ENCODE data around the gene MYLK.

The MYLK gene

DNA sequence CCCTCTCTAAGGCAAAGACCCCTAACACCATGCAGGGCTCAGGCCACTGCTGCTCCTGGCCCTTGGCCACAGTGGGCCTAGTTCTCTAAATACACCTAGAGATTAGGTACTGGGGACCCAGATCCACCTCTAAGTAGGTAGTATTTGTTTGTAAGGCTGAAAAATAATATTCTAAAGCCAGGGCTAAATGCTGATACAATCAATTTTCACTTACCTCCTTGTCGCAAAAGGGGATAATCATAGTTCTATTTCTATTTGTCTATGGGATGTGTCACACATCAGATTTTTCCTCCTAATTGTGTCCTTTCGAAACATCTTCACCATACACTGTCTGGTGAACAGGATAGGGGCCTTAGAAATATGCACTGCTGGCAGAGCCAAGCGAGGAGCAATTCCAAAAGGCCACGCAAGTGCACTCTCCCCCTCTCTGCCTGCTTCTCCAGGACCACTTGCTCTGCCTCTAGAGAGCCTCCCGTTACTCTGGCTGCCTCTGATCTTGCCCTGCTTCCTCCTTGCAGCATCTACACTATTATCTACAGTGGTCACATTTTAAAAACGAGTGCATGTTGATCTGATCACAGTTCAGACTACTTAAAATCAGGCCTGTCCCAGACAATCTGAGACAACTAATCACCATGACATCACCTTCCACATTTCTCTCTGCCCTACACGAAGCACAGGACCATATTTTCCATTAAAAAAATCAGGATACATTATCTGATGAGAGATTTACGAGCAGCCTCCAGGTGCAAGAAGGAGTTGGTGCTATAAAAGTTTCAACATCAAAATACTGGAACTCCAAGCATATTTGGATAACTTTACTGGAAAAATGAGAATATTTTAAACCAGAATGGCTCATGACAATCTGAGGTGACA is 115.4 kb downstream of the MYLK start:
- DNase-seq, result no peak

DNA sequence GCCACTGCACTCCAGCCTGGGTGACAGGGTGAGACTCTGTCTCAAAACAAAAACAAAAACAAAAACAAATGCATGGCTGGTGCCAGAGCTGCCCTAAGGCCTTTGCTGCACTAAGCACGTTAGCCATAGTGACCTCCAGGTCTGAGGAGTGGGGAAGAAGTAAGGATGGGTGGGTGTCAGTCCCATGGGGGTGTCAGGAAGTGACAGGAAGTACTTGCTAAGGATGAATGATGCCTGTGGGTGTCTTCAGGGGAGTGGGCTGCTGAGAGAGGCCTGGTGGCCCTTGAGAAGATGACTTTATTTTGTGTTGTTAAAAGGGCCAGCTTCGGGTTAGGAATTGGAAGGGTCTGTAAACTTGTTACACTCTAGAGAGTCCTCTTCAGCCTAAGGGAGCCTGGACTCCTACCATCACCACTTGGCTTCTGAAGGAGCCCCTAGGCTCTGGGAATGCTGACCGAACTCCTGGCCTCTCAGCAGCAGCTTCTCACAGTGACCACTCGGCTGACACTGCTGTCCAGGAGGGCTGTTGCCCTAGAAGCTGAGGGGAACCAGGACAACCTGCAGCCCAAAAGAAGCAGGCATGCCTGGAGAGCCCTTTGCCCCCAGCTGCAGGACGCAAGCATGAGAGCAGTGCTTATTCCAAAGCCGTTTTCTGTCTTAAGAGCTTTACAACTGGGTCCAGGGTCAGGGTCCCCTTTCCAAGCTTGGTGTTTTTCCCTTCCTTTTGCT is 116.4 kb downstream of the MYLK start:
- DNase-seq, result no peak

DNA sequence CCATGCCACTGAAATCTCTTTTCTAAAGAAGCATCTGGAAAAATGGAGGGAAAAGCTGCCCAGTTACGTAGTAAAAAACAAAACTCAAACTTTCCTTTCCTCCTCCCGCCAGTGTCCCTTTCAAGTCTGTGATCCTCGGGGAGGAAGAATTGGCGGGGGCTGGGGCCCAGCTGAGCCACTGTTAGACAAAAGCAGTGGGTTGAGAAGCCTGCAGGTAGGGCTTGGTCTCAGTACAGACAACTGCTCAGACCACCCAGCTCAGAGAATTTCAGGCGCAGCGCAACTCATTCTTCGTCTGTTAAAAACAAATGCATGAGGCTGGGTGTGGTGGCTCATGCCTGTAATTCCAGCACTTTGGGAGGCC is 117.1 kb downstream of the MYLK start:
- no peak for DNase-seq

DNA sequence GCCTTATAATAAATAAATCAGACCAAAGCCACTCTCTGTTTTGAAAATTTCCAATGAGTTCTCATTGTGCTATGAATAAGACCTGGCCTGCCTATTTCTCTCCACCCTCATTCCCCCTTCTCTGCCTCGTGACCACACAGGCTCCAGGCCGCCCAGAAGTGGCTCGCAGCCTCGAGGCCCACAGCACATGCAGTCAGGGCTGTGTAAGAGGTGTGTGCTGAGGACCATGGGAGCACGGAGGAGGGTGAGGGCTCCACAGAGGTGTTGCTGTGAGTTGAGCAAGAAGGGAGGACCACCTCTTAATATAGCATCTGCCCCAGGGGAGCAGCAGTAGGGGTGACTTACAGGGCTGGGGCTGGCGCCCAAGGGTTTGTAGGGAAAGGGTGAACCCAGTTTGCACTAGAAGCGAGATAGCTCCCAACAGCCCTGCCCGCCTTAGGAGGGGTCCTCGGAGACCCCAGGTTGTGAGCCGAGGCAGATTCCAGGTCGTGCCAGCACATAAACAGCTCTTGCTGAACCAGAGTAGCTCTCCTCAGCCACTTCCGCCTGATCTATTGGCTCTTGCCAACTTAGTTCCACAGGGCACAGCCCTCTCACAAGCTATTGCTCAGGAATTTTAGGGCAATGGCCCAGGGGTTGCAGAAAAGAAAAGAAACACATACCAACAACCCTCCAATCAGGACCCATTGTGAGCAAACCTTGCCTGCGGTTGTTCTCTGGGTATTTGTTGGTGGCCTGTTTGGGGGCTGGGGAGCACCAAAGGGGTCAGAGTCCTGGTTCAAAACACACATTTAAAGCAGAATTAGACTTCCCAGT is 117.7 kb downstream of the MYLK start:
- no peak for DNase-seq

DNA sequence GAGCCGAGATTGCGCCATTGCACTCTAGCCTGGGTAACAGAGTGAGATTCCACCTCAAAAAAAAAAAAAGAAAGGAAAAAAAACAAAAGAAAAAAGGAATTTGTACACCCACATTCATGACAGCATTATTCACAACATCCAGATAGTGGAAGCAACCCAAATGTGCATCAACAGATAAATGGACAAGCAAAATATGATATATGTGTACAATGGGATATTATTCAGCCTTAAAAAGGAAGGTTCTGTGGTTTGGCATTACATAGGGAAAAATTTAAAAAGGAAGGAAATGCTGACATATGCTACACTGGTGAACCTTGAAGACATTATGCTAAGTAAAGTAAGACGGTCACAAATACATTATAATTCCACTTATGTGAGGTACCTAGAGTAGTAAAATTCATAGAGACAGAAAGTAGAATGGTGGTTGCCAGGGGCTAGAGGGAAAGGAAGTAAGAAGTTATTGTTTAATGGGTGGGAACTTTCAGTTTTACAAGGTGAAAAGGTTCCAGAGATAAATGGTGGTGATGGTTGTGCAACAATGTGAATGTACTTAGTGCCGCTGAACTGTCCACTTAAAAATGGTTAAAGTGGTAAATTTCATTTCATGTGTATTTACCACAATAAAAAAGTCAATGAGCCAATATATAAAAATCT is 118.5 kb downstream of the MYLK start:
- no peak for DNase-seq

DNA sequence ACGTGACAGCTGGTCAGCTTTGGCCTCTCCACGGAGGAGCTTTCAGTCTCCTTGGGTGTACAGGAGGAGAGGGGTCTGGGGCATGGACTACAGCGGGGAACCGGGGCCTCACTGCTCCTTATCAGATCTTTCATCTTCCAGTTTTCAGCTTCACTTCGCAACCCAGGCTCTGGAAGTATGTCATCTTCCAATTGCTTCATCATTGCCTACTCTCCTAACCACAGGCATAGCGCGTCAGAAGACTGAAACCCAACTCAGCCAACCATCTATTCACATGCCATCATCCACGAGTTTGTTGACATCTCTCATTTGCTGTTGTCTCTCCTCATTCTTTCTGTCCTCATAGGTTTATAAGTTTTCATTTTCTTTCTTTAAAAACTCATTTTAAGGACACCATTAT is 119.5 kb downstream of the MYLK start:
- DNase-seq, result no peak

DNA sequence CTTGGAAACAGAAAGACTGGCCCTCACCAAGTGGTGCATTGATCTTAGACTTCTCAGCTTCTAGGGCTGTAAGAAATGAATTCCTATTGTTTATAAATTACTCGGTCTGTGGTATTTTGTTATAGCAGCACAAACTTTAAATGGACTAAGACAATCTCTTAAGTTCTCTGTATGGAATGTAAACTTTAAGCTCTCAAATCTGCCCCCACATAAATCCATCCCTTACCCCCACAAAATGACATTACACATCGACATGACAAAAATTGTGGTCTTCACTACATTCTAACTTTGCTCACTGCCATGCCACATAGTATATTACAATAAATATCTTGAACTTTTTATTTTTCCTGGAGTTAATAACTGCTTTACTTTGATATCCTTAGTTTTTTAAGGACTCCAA is 121.3 kb downstream of the MYLK start:
- no peak for DNase-seq

DNA sequence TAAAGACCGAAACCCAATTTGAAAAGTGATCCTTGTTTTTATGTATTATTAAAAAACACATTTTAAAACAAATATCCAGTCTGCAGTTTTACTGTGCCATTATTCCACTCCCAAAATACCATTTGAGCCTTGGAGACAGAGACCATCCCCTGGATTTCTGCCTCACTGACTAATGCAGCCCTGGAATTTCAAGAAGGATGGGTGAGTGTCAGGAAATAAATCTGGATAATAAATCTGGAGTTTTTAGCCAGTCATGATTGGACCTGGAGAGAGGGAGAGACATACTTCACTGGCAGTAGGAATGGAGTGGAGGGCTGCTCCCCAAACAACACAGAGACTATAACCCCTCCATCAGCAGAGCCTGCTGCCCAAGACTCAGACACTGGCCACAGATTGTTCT is 123.3 kb downstream of the MYLK start:
- no peak for DNase-seq

DNA sequence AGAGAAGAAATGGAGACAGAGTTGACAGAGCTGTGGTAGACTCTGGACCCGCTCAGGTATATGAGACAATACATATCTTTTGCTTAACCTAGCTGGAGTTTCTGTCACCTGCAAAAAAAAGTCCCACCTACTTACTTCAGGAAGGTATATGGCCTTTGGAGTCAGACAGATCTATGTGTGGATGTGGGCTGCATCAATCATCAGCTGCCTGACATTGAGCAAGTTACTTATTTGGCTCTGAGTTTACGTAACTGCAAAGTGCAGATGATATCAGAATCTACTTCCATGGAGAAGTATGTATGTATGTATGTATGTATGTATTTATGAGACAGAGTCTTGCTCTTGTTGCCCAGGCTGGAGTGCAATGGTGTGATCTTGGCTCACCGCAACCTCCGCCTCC is 124.3 kb downstream of the MYLK start:
- no peak for DNase-seq

DNA sequence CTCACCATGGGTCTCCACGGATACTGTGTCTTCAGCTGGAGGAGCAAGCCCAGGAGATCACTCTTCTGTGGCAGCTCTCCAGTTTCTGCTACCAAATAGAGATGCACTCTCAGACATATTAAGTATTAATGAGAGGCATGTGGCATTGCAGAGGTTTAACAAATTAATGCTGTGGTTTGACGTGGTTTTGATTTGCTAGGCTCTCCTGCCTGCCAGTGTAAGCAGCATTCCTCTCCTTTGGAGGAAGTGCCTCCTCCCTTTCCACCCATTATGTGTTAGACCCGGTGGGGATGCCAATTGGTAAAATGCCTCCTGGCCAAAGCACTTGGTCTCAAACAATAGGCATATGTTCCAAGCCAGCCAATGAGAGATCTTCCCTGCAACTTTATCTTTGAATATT is 124.8 kb downstream of the MYLK start:
- DNase-seq, result no peak

DNA sequence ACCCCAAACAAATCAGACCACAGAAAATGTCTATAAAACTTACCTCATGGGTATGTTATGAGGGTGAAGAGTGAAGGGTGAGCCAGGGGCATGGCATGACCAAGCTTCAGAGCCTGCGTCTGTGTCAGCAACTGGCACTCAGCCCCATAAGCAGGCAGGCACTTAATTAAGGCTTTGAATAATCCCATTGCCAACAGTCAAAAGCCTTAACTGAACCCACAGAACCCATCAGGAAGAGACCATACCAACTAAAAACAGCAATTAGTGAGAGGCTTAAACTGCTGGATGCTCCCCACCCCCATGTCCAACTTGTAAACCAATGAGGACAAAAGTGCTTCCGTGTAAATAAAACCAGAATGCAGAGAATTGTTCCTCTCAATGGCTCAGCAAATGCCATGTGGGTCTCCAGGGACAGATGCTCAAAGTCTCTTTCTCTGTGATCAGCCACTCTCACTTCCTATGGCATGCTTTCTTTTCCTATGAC is 126.0 kb downstream of the MYLK start:
- no peak for DNase-seq

DNA sequence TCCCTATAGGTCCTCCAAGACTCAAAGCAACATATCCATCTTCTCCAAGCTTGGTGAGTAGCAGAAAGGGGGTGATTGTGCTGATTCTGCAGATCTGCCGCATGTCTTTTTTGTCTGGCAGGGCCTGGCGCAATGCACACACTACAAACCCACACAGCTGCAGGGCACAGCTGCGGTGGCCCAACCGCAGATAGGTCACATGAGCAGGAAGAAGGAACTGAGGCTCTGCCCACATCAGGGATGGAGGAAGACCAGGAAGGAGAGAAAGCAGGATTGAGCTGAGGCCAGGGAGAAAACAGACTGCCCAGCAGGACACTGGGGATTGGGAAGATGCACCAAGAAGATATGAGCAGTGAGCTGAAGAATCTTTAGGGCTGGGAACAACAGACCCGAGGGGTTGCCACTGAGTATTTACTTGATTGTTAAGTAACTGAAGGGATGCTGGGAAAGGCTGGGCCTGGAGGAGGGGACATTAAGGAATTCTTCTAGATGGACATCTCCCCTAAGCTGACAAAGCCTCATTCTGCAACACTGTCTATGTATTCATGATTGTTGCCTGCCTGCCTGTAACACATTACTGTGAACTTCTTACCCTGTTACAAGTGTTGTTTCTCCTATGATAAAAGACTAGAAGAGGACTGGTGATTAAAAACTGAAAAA is 126.7 kb downstream of the MYLK start:
- DNase-seq, result no peak

DNA sequence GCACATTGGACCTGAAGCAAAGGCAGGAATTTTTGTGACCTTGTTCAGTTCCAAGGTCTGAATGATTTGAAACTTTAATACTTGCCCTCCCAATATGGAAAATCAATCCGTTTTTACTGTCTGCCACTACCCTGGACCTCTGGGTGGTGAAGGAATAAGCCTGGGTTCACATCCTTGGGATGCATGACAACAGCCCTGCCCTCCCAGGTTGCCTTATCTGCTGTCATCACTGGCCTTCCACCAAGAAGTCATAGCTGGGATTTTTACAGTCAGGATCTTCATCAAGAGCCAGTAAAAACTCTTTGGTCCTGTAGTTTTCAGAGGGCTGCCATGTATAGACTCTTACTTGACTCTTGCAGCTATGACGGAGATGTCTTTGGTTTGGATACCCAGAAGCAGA is 128.6 kb downstream of the MYLK start:
- no peak for DNase-seq

DNA sequence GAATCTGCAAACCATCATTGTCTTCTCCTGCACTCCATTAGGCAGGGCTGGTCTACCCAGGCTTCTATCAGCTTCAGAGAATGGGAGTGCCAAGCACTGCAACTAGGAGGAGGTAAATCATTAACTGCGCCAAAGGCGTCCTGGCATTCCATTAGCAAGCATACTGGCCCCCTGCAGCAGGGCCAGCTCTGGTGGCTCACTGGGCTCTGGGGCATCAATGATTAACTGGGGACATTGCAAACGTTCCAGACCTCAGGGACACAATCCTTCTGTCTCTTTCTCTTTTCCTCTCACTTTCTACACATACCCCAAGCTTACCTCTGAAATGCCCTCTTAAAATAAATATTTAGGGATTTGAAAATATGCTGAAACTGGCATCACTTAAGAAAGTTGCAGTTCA is 129.0 kb downstream of the MYLK start:
- no peak for DNase-seq

DNA sequence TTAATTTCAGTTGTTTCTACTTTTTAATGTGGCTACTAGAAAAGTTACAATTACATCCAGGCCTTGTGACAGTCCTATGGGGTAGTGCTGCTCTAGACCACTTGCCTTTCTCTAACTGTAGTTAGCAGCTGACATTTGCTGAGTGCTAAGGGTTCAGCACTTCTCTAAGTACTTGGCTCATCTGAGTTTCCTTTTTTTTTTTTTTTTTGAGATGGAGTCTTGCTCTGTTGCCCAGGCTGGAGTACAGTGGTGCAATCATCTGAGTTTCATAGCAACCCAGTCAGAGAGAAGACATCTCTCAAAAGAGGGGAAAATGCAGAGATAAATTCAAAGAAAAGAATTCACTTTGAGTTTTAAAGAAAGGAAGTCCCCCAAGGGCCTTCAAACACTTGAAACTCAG is 130.8 kb downstream of the MYLK start:
- no peak for DNase-seq

DNA sequence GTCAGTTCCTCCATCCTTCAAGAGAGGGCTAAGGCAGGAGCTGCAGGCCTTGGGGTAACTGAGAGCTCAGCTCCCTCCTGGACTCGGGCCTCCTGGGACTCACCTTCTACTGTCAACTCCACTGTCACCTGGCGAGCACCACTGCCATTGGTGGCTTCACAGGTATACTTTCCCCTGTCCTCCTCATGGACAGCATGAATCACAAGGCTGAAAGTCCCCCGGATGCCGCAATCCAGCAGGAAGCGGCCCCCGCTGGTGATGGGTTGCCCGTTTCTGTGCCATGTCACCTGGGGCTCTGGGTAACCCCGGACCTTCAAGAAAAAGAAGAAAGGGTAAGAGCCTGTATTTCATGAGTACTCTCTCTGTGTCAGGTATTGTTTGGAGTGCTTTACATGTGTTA is 131.9 kb downstream of the MYLK start:
- no peak for DNase-seq

DNA sequence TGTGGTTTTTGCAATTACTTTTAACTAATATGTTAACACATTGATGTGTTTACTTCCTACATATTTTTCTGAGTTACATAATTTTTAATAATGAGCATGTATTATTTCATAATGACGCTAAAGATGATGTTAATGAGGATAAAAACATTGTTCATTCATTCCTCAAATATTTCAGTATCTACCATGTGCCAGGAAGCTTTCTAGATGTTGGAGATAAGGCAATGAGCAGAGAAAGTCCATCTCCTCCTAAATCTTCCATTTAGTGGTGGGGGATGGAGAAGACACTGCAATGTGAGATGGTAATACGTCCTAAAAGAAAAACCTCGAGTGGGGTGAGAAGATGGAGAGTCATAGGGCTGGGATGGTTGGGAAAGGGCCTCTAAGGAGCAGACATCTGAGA is 132.7 kb downstream of the MYLK start:
- no peak for DNase-seq

DNA sequence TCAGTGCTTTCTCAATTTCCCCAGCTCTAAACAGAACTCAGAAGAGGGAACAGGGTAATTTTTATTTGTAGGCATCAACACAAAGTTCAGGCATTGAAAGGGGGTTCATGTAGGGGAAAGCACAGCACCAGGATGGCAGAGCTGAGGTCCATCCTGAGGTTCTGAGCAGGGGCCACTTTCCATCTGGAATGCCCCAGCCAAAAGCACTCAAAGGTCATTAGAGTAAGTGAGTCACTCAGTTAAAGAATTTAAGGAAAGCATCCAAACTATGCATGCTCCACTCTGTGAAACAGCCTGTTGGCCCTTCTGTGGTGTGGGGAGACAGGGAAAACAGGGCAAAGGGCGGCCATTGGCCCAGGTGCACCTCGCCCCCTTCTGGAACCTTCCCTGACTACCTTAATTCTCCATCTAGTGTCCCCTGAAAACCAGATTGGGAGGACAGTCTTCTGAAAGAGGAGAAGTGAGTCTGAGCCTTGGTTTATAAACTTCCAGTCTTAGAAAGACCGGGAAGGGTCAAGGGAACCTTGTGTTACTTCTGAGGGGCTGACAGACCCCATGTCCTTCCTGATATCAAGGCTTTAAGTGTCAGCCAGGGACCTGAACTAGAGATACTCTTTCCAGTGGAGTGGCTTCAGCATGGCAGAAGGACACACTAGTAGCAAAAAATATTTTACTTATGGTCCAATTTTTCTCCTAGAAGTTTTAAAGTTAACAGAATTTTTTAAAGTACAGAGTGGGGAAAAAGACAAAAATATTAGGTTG is 133.3 kb downstream of the MYLK start:
- DNase-seq, result no peak

DNA sequence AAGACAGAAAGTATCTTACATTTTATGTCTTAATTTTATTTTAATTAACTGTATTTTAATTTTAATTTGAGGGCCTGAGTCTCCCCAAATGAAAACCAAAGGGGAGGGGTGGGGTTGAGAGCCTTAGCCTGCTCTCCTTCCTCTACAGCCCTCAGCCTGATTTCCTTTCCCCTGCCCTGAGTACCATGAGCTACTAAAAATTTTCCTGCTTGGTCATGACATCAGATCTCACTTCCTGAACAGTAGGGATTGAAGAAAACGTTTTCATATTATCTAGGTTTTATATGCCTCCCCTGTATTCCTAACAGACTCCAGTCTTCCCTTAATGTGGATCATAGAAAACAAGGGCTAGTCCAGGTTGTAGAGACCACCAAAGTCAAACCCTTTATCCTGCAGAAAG is 133.9 kb downstream of the MYLK start:
- no peak for DNase-seq

DNA sequence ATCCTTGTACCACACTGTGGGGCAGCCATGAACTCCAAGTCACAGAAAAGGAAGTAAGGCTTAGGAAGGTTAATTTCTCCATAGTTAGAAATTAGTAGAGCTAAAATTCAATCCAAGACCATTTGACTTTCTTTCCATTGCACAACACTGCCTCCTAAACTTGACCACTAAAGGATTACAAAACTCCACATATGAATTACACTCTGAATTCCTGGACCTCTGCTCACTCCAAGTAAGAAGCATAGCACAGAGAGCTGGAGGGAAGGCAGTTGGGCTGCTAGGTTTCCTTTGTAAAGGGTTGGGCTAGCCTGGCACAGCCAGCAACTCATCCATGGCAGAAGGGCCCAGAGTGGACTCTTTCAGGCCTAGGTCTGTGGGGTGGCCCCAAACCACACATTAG is 134.4 kb downstream of the MYLK start:
- no peak for DNase-seq

DNA sequence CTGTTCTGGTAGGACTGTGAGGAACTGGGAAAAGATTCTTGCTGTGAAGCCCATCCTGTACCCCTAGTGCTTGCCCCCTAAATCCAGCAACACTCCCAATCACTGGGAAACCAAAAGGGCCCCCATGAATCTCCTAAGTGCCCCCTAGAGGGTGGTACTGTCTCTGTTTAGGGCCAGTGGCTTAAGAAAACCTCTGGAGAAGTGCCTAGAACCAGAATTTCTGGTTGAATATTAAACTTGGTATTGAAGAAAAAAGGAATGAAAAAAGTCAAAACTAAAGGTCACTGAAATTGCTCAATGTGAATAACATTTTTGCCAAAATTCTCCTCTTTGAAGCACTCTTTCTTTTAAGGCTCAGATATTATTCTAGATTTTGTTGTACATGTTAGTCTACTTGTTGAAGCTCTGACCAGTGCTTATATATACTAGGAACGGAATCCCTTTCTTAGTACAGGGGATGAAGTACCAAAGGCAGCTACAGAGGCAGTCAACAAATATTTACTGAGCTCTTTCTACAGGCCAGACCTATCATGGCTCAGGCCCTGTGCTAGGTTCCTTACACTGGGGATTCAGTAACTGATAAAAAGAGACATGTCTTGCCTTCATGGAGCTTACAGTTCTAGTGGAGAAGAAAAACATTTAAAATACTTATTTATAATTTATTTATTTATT is 138.8 kb downstream of the MYLK start:
- DNase-seq, result no peak

Measured in CD4-positive, alpha-beta T cell treated with Interleukin-15 for 1 hour (primary cell).